G401 (cell line): ENCODE measurements around the gene SH3TC1. TPM values are rescaled to one million over a fixed set of nuclear protein-coding genes. Genes with fewer than 3 reads are reported as not detected.

Experiments used
- DNase-seq: peaks from one replicate; pipeline ENCODE4 v3.0.0-alpha.2; 2015; ENCODE audit warnings: low spot score
- in situ Hi-C: cut with HindIII; loops from 2 replicates; pipeline ENCODE4 v1.10.0; 2016; ENCODE audit warnings: low sequenced_read_pairs, mixed read lengths
- total RNA-seq: library from RNA; depleted of rRNA; stranded (reverse); fragments of >200 nt; shearing (Covaris generic); gene quantifications from 2 replicates; pipeline ENCODE4 v1.2.3, GENCODE V29; 2014

Gene SH3TC1
- total RNA-seq, 1 experiment from 2014 or later: not detected

- in situ Hi-C loops: no loop called here
- DNase-seq: no peak
Observed at GRCh38 chr4:8194306-8195242, 4.5 kb upstream of the SH3TC1 start.

DNA sequence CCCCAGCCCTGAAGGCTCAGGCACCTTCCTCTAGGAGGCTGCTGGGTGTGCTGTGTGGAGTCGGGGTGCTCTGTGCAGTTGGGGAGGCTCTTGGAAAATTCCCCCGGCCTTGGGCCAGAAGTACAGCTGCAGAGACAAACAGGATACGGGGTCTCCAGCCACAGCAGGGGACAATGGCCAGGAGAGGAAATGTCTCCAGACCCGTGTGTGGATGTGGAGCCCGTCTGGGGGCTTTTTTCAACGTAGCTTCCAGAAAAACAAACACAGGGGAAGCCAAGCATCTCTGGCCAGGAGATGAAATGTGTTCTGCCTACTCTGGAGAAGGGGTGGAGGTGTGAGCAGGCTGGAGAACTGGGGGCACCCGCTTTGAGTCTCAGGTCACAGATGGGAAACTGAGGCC is 3.7 kb upstream of the SH3TC1 start:
- in situ Hi-C loops: no loop called here
- DNase-seq: no peak

GRCh38 chr4:8195841-8196458 is 3.1 kb upstream of the SH3TC1 start:
- in situ Hi-C loops: no loop called here
- no peak for DNase-seq

DNA sequence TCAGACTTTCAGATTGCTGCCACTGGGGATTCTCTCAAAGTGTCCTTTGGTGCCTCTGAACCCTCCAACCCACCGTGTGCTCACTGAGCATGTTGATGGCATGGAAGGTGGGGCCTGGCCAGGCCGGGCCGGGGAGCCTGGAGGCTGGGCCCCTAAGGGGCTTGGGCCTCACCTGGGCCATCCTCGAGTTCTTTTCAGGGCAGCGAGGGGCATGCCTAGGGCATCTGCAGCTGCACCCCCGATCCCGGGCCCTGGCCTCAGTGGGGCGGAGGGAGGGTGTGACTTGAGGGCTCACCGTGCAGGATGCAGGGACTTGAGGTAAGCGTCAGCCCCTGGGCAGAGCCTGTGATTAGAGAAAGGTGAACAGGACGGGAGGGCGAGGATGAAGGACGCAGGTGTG is 1.6 kb upstream of the SH3TC1 start:
- in situ Hi-C loops: no loop called here
- DNase-seq: no peak

DNA sequence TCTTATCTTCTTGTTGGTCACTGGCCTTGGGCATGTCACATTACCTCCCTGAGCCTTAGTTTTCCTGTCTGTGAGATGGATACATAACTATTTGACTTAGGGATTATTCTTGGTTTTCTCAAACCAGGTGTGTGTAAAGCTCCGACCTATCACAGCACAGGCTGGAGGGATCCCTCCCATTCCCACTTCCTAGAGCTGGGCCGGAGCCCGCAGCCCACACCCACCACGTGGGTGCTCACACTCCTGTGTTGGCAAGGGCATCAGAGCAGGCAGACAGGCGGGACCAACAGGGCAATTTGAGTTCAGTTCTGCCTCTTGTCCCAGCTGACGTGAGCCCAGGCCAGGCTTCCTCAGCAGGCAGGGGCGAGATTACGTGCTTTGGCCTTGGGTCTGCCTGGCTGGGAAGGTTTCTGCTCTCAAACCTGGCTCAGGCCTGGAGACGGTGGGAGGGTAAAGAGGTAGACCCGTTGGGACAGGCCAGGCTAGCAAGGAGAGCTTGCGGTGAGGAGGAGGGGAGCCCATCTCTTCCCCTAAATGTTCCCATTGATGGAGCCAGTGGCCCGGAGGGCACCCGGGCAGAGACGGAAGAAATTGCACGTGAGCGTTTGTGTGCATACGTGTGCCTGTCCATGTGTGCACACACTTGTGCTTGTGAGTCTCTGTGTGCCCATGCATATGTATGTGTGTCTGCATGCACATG is 734 bp upstream of the SH3TC1 start:
- in situ Hi-C loops: no loop called here
- DNase-seq: no peak

GRCh38 chr4:8199594-8200301 is 658 bp downstream of the SH3TC1 start:
- no peak for DNase-seq
- in situ Hi-C loops: no loop called here

DNA sequence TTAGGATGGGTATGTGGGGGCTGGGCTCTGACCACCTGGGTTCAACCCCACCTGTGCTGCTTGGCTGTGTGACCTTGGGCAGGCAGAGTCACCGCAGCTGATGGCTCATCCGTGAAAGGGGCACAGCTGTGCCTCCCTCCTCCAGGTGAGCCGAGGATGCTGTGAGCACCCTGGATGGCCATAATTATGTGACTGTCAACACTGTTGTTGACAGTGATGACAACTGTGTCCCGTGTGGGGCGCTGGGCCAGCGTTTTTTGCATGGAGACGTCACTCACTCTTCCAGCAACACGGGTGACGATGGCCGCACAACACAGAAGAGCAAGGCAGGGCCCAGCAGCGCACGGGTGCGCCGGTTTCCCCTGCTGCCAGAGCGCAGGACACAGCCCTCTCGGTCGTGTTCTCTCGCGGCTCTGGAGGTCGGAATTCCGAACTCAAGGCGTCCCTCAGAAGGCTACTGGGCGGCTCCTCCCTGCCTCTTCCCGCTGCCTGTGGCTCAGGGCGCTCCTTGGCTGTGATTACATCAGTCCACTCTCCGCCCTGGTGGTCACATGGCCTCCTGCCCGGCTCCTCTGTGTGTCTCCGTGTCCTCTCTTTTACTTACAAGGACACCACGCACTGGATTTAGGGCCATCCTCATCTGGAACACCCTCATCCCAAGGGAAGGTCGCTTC is 1.3 kb downstream of the SH3TC1 start:
- in situ Hi-C loops: no loop called here
- no peak for DNase-seq

DNA sequence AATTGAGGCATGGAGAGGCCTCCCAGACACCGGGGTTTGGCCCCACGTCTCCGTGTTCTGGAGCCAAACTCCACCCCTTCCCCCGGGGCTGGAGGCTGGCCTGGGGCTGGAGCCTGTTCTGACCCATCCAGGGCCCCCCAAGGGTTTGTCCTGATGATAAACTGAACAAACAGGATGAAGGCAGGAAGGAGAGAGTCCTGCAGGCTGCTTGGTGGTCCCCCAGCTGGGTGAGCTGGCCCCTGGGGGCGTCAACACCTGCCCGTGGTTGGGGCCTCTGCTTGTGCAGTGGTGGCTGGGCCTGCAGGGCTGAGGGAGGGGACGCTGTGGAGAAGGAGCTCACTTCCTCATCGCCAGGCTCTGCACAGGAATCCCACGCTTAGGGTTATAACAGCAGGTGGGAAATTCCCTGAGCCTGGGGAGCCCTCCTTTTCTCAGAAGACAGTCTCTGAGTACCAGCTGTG is 2.3 kb downstream of the SH3TC1 start:
- DNase-seq: no peak
- in situ Hi-C loops: no loop called here

DNA sequence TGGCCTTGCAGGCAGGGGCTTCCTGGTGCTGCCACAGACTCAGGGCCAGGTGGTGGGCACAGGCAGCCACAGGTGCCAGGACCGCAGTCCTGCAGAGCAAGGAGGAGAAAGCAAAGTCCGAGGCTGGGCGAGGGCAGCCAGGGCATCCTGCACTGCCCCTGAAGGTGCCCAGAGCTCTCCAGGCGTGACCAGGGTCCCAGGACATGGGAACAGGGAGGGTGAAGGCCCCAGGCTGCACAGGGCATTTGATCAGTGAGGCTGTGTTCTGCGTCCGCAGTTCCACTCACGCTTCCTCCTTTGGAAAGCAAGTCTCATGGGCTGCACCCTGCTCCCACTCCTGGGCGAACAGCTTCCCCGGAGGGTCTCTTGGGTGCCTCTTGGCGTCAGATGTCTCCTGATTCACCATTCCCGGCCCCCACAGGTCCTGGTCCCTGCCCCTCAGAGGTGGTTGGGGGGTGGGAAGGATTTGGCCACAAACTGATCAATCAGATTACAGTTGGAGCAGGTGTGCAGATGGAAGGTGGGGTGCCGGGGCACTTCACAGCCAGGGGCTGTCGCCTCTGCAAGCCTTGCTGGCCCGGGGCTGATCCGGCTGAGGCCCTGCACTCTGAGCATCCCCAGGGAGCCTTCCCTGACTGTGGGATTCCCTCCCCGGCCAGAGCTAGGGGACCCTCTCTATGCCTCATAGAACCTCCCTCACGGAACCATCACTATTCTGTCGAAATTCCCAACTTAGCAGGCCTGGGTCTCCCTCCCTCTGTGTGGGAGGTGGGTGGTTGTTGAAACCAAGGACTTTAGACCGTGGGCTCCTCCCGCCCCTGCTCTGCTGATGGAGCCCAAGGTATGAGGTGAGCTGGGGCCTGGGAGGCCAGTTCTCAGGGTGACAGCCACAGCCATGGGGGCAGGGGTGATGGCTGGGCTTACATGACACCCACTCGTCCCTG is 3.3 kb downstream of the SH3TC1 start:
- in situ Hi-C loops: no loop called here

DNA sequence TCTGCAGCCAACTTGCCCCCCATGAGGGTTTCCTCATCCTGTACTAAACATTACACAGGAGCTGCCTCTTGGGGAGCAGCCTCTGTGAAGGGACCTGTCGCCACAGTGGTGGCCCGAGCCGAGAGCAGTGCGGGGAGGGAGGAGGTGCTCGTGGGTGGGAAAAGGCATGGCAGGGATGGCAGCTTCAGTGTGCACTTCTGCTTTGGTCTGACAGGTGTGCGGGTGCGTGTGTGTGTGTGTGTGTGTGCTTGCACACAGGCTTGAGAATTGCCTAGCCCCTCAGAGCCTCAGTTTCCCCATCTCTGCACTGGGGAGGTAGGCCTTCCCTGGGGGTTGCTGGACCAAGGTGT is 3.9 kb downstream of the SH3TC1 start:
- in situ Hi-C loops: no loop called here
- DNase-seq: no peak

More for the DNA sequence above, 3.3 kb downstream of the SH3TC1 start:
- no peak for DNase-seq

DNA sequence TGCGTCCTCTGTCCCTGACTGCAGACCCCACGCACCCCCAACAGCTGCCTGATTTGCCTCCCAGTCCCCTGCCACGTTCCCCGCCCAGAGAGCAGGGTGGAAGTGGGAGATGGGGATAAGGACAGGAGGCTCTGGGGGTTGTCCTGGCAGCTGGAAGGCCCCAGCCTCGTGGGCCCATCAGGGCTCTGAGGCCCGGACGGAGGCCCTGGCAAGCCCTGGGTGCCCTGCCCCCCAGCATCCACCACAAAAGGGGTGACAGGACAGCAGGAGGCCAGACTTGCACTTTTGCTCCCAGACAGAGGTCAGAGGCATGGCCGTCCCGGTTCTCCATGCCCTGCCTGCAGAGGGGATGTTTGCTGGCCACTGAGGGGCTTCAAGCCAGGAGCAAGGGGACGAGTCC is 4.7 kb downstream of the SH3TC1 start:
- no peak for DNase-seq
- in situ Hi-C loops: no loop called here

- DNase-seq: no peak
- in situ Hi-C loops: no loop called here
Observed at GRCh38 chr4:8204576-8205227, 5.6 kb downstream of the SH3TC1 start.

DNA sequence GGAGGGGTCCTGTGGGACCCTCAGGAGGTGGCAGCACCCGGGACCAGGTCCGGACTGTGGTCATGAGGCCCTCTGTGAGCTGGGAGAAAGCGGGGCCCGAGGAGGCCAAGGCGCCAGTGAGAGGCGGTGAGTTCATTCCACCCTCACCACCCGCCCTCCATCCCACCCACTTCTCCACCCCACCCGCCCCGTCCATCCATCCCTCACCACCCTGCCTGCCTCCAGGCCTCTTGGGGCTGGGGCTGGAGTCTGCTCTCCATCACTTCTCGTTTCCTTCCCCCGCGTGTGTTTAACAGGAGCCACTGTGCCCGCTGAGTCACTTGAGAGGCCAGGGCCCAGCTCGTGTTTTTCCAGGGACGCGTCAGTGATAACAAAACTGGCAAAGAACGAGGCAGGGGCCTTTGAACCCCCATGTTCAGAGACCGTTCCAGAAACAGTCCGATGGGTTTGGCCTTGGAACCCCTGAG is 6.2 kb downstream of the SH3TC1 start:
- in situ Hi-C loops: no loop called here
- no peak for DNase-seq

GRCh38 chr4:8205749-8206611 is 6.9 kb downstream of the SH3TC1 start:
- DNase-seq: no peak
- in situ Hi-C loops: no loop called here

GRCh38 chr4:8207314-8207713 is 8.2 kb downstream of the SH3TC1 start:
- in situ Hi-C loops: no loop called here
- no peak for DNase-seq

DNA sequence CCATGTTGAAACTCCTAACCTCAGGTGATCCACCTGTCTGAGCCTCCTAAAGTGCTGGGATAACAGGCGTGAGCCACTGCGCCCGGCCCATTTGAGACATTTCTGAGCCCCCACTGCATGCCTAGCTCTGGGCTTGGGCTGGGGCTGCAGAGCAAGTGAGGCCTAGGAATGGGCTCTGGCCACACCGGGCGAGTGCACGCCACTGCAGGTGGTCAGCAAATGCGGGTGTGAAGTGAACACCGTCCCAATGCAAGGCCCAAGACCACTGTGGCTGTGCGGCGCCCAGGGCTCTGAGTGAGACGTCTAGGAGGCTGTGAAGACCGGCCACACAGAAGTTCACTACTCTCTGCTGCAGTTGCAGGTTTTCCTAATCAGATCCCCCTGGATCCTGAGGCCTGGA is 9.5 kb downstream of the SH3TC1 start:
- in situ Hi-C loops: no loop called here
- DNase-seq: no peak
